HG02943 (cell line): ENCODE data around the gene ITPKB.
A peak's percentile ranks its signal among the peaks of the same experiment; 100 is the strongest.
"Not testable (repeated sequence)": the region's sequence is repeated elsewhere in the genome, so short reads cannot be mapped to it uniquely, and the experiment has no call there.

ENCODE experiments used
- ATAC-seq: cut with Tn5 transposase; IDR thresholded peaks from one replicate; pipeline ENCODE4 v1.9.1; 2021; ENCODE audit warnings: mild to moderate bottlenecking, low read depth, moderate library complexity; ENCODE audit not compliant: unreplicated experiment

ITPKB gene

DNA sequence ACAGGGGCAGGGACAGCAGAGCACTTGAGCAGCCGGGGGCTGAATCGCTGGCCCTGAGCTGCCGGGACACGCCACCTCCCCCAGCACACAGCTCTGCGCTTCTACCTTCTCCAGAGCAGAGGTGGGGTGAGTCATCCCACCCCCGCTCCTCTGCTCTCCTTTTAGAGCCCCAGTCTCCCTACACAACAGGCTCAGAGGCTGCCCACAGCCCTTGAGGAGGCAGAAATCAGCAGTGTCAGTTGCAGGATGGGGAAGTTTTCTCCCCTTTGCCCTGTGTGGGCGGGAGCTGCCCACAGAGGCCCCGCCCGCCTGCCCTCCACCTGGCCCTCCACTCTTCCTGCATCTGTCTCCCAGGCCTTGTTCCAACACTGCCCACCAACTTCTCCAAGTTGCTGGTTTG, 95.9 kb downstream of the ITPKB start:
- no peak for ATAC-seq

DNA sequence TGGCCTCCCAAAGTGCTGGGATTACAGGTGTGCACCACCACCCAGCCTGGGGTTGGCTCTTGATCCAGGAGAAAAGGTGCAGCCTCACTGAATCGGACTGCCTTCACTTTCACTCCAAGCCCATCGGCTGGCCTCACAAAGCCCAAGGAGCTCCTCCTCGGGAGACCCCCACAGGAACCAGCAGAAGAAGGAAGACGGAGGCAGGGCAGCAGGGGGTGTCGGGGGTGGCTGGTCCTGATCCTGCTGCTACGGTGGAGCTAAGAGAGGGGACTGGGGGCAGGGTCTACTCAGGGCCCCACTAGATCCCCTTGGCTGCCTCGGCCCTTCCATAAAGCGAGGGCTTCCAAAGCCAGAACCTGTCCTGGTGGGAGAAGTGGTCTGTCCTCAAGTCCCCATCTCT, 96.7 kb downstream of the ITPKB start:
- ATAC-seq: no peak

DNA sequence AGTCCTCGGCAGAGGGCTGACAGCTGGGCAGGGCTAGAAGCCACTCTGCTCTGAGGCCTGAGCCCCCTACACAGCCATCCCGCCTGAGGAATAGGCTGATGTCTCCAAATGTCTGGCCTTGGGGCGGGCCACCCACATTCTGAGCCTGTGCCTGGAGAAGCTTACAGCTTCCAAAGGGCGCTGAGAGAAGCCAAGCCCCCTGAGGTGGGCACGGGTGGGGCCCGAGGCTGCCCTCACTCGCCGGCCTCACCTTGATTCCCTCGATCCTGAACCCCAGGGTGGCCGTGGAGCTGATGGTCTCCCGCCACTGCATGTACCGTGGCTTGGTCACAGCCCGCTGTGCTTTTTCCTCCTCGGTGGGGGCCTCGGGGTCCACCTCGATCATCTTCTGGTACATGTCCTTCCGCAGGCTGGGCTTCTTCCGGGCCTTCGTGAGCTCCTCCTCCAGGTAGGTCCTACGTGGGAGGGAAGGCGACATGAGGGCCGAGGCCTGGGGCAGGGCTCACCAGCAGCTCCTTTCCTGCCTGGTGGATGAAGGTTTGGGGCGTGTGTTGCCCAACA, 97.3 kb downstream of the ITPKB start:
- no peak for ATAC-seq

DNA sequence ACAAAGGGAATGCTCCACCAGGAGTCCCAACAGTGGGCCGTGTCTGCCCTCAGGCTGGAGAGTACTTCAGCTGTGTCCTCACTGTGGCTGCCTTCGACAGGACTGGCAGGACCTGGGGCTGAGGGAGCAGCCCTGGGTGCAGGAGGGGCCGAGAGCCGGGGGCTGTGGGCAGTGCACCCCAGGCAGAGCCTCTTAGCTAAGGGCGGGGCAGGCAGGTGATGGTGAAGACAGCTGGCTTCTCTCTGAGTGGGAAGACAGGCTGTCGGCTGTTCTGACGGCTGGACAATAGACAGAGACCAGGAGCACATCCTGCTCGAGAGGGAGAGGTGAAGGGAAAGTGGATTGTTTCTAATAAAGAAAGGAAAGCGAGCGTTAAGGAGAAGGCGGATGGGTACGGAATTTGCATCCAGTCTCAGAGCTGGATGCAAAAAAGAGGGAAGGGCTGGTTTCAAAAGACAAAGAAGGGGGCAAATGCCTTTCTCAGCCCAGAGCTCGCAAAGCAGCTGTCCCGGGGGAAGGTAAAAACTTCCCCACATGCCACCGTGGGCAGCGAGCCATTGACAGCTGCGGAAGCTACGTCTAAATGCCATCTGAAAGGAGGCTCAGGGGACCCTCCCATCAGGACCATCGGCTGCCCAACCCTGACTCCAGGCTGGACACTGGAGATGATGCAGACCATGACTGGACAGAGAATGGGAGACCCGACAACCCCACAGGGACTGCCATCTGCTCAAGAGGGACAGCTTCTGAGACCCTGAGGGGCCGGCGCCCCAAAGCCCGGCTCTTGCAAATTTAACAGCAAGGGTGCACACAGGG, 98.6 kb downstream of the ITPKB start:
- no peak for ATAC-seq

DNA sequence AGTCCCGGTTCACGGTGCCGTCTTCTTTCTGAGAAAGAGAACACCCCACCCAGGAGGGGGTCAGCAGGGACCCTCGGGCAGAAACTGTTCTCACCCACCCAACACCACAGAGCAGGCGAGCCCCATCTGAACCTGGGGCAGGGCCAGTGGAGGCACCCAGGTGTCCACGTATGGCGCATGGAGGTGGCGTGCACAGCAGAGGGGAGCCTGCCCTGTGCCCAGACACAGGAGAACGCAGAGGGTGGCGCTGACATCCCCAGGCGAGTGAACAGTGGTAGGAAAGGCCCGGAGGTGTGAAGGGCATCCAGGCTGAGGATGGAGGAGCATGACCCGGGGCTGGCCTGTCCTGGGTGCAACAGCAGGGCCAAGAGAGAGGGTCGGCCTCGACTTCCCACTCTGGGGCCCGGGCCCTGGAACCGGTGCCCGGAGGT, 99.4 kb downstream of the ITPKB start:
- ATAC-seq: no peak

DNA sequence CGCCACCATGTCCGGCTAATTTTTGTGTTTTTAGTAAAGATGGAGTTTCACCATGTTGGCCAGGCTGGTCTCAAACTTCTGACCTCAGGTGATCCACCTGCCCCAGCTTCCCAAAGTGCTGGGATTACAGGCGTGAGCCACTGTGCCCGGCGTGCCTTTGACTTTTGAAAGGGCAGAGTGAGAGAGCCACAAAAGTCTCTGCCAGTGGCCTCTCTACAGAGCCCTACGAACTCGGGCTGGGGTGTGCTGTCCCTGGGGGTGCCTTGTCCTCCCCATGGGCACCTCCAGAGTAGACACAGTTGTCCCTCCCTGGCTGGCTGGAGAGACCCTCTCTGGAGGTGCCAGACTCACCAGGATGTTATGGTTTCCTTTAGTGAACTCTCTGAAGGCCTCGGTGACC, 99.9 kb downstream of the ITPKB start:
- ATAC-seq: not testable (repeated sequence)

DNA sequence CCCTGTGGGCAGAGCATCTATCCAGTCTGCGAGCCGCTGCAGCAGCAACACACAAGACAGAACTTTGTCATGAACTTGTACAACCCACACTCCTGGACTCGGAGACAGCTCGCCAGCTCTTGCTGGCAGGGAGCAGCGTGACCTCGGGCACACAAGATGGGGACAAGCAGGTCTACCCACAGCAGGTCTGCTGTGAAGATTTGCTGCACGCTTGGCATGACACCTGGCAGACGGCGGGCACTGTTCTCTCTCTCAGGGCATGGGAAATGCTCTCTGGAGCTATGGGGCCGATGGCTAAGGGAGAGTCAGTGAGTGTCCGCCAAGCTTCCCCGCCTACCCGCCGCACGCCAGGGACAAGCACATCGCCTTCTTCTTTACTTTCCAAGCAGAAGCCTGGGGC, 100.5 kb downstream of the ITPKB start:
- no peak for ATAC-seq

DNA sequence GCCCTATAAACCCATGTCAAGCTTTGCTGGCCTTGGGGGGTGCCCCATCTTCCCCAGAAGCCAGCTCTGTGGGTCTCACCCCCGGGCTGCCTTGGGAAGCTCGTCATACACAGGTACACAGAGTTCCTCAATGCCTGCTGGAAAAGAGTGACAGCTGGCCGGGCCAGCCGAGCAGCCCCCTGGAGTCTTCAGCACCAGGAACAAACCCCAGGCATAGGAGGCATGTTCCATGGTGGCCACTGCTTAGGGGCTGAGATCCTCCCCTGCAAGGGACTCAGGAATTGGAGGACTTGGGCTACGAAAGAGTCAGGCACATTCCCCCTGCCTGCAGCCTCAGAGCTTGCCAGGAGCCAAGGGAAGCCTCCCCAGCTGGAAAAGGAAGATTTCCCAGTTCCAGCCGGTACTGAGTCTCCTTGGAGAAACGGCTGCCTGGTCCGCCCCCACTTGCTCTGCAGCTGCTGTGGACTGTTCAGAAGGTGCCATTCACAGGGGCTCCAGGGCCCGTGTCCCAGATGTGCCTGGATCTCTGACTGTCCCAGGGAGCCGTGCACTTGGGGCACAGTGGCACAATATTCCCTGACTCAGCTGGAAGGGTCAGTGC, 101.0 kb downstream of the ITPKB start:
- ATAC-seq: no peak

DNA sequence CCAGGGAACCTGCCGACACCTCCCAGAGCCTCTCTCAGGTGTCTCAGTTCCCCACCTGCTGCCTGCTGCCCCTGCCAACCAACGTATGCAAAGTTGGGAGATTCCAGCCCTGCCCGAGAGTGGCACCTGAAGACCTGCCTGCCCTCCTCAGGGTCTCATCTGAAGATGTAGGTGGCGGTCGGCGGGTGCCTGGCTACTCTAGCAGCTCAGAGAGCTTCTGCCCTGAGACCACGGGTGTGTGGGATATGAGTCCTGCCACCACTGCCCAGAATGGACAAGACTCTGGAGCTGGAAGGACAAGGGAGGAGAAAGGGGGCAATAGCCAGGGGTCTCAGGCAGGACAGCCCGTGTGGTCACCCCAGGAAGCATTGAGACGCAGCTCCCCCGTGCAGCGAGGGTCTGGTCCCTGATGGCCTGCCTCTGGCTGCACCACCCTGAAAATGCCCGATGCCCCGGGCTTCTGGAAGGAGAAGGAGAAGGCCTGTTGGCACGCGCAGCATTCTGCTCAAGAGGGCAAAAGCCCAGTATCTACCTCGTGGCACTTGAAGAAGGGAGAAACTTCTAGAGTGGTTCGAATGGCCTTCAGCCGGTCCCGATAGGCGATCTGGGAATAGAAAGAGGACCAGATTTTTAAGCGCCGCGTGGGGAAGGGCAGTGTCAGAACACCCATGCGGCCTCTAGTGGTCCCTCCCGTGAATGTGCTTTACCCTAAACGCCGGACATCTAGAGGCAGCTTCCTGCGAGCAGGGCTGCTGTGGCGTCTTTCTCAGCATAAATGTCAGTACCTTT, 101.7 kb downstream of the ITPKB start:
- ATAC-seq: no peak

DNA sequence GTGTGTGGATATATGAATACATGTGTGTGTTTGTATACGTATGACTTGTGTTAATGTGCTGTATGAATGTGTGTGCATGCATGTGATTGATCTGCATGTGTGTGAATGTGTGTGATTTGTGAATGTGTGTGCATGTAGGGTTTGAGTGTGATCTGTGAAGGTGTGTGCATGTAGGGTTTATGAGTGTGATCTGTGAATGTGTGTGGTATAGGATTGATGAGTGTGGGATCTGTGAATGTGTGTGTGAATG, 102.3 kb downstream of the ITPKB start:
- ATAC-seq: no peak

DNA sequence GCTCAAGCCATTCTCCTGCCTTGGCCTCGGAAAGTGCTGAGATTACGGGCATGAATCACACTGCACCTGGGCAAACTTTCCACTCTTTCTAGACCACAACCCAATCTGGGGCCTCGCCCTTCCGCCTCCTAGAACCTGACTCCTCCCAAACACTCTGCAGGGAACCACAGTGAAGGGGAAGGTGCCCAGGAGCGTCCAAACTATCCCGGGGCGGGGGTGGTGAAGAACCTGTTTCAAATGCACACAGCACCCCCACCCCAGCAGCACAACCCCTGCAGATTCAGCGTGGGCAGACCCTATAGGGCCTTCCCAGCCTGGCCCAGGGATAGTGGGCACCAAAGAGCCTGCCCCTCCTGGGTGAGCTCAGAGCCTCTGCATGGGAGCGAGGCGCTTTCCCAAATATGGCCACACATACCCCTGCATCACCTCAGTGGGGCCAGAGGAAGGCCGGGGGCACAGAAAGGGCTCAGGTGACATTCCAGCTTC, 103.6 kb downstream of the ITPKB start:
- ATAC-seq: no peak

DNA sequence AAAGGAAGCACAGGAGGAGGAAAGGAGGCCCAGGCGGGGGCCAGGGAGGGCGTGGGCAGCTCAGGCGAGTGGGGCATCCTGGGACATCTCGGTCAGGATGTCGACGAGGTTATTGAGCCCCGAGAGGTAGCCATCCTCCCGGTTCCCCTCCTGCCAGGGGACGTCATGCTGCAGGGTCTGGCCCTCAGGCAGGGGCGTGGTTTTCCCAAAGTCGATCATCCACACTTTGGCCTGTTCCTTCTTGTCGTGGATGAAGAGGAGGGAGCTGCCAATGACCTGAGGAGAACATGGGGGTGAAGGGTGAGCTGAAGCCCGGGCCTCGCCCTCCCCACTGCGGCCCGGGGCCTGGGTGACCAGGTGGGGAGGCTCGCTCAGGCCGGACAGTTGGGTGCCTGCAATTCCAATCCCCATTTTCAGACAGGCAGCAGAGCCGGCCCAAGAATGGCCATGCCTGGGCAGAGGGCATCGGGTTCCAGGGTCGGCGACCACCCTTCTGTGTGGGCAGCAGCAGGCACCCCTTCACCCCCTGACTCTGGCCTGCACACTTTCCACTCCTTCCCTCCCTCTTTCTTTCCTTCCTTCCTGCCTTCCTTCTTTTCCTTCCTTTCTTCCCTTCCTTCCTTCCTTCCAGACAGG, 104.4 kb downstream of the ITPKB start:
- no peak for ATAC-seq

DNA sequence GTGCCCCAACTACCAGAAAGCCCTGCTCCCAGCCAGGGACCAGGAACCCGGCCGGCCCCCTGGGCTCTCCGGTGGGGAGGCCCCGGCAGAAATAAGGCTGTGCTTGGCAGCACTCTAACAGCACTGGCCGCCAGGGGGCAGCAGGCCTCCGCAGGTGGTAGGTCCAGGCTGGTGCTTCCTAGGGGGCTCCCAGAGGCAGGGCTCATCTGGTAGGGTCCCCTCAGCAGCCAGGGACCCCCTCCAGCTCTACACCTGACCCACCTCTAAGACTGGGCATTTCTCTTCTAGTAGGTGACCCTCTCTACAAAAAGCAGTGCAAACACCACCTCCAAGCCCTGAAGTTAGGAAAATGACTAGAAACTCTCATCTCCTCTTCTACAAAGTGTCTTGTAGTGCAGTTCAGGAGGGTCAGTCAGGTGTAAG, 104.9 kb downstream of the ITPKB start:
- peak; percentile 55 for ATAC-seq

DNA sequence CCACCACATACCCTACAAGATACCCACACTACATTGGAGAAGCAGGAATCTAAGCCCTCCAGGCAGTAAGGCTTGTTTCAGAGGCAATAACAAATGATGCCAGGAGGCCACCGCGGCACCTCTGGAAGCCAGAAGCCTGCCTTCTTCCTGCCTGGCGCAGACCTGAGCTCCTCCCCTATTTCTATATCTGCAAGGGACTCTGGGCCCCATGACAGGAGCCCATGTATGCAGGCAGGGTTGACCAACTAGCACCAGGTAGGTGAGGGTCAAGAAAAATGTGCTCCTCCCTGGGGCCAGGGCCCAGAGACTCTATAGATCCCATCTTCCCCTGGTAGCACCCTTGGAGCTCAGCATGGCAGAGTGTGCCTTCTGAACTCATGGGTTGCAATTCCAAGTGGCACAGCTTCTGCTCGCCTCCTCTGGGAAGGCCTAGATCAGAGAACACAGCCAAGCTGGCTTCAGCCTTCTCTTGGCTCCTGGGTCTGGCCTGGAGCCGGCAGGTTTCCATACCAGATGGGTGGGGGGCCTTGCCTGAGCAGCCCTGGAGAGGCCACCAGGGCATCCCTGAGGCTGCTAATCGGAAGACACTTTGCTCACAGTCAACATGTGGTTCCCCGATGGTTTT, 105.4 kb downstream of the ITPKB start:
- ATAC-seq: no peak

DNA sequence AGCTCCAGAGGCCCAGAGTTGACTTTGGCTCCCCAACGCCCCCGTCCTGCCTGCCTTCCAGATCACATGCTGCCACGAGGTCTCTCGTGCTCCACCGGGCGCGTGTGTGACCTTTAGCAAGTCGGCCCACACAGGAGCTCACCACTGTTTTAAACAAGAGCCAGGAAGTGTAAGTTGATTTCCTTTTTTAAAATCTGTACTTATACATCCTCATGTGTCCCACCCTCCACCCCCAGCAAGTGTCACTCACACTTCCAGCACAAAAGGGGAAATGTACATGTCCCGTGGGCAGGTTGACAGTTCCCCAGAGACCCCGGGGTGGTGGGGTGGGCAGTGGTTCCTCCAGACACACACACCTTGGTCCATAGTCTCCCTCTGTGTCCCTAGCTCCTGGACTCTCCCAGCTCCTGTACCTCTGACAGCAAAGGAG, 106.1 kb downstream of the ITPKB start:
- no peak for ATAC-seq

DNA sequence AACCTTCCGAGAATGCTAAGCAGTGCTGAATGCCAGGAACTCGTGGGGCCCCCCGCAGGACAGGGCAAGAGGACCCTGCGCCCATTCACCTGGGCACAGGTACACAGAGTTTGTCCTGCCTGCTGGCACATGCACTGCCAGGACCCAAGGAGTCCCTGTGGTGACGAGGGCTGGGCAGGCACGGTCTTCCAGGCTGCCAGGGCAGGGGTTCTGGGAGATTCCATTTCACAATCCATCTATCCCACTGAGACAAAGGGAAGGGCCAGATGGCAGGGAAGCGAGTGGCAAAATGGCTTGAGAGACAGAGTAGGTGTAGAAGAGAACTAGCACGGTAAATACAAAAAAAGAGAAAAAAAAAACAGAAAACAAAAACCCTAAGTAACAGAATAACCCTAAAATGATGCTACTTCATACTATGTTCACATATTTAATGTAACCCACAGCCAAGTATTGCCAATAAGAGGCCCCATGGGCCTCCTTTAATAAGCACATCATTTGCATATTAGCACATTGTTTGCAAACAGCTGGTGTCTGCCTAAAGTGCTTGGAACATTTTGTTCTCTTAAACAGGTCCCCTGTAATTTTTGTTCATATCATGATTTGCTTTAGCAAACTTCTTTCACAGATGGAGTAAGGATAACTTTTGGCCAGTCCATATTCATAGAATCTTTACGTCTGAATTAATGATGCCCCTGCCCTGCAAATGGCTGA, 106.8 kb downstream of the ITPKB start:
- no peak for ATAC-seq

DNA sequence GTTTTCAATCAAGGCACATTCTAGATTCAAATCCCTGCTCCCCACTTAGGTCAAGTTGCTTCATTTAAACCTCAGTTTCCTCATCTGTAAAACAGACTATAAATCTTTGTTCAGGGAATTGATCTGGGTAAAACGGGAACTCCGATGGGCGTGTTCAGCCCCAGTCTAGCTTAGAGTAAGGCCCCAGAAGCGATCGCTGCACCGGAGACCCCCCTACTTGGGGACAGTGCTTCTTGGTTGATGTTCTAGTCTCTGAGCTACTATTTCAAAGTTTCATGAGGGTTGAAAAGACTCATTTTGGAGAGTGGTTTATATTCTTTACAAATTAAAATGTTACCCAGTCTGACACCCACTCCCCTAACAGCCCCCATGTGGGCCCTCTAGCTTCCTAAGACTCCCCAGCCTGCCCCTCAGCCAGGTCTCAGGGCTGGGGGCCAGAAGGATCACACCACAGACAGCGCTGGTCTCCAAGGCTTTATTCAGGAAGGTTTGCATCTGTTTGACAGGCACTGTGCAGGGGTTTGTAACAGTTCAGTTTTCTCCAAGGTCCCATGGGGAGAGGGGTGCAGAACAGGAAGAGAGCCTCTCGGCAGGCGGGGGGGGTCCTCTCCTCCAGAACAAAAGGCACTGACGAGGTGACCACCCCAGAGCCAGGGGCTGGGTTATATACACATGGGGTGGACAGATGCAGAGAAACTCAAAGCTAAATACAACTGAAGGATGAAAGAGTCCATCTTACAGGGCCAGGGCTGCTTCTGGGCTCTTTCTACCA, 107.7 kb downstream of the ITPKB start:
- no peak for ATAC-seq

DNA sequence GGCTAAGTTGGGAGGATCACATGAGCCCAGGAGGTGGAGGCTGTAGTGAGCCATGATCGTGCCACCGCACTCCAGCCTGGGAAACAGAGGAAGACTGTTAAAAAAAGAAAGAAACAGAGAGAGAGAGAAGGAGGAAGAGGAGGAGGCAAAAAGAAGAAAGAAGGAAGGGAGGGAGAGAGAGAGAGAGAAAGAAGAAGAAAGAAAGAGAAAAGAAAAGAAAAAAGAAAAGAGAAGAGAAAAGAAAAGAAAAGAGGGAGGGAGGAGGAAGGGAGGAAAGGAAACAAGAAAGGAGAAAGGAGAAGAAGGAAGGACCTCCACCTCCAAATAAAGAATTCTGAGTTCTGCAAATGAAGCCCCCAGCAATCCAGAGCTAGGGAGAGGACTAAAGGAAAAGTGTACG, 108.5 kb downstream of the ITPKB start:
- no peak for ATAC-seq
